Ramos (cell line): ENCODE data around the gene TUBB8B.
"Not testable (repeated sequence)": the region's sequence is repeated elsewhere in the genome, so short reads cannot be mapped to it uniquely, and the experiment has no call there.

ENCODE experiments used
- in situ Hi-C: fragments of 300-500 bp; cut with MboI; formaldehyde crosslinking; loops from one replicate; pipeline ENCODE4 v1.14.3; 2022; ENCODE audit warnings: low sequenced_read_pairs; ENCODE audit not compliant: unreplicated experiment

The TUBB8B gene

GRCh38 chr18:13177-13576, 36.2 kb downstream of the TUBB8B start:
- in situ Hi-C loops = not testable (repeated sequence)

- in situ Hi-C loops = not testable (repeated sequence)
These were observed 36.6 kb downstream of the TUBB8B start for GRCh38 chr18:12773-13172.

- in situ Hi-C loops = not testable (repeated sequence)
These were observed 37.8 kb downstream of the TUBB8B start for GRCh38 chr18:11383-12274.

GRCh38 chr18:10624-11184, 38.7 kb downstream of the TUBB8B start:
- in situ Hi-C loops = not testable (repeated sequence)

- in situ Hi-C loops = not testable (repeated sequence)
These were observed 39.5 kb downstream of the TUBB8B start for GRCh38 chr18:9937-10336.
